Measurements from ENCODE around the gene HIVEP3.
A peak's percentile ranks its signal among the peaks of the same experiment; 100 is the strongest.

Gene HIVEP3

GRCh38 chr1:41809692-41810091 lies 109.0 kb downstream of the HIVEP3 start:
- DNase-seq: no peak

- DNase-seq: no peak
Measured at GRCh38 chr1:41807390-41807789, 111.3 kb downstream of the HIVEP3 start.

- DNase-seq: peak; percentile 71
Measured at GRCh38 chr1:41806472-41807155, 112.1 kb downstream of the HIVEP3 start.

GRCh38 chr1:41805771-41806471 lies 112.8 kb downstream of the HIVEP3 start:
- DNase-seq: peak; percentile 53

- DNase-seq: peak; percentile 18
Measured at GRCh38 chr1:41804176-41804575, 114.5 kb downstream of the HIVEP3 start.

GRCh38 chr1:41803656-41804055 lies 115.1 kb downstream of the HIVEP3 start:
- DNase-seq: no peak

GRCh38 chr1:41802532-41803501 lies 115.9 kb downstream of the HIVEP3 start:
- no peak for DNase-seq

GRCh38 chr1:41800311-41800829 lies 118.4 kb downstream of the HIVEP3 start:
- no peak for DNase-seq

GRCh38 chr1:41799723-41800122 lies 119.0 kb downstream of the HIVEP3 start:
- no peak for DNase-seq

- no peak for DNase-seq
Measured at GRCh38 chr1:41799205-41799604, 119.5 kb downstream of the HIVEP3 start.

- no peak for DNase-seq
Measured at GRCh38 chr1:41795205-41795762, 123.4 kb downstream of the HIVEP3 start.

GRCh38 chr1:41794031-41794430 lies 124.7 kb downstream of the HIVEP3 start:
- no peak for DNase-seq

GRCh38 chr1:41792485-41792770 lies 126.3 kb downstream of the HIVEP3 start:
- DNase-seq: no peak

GRCh38 chr1:41791667-41792484 lies 126.8 kb downstream of the HIVEP3 start:
- DNase-seq: peak; percentile 33

- DNase-seq: no peak
Measured at GRCh38 chr1:41790351-41790750, 128.4 kb downstream of the HIVEP3 start.

GRCh38 chr1:41789661-41790330 lies 128.9 kb downstream of the HIVEP3 start:
- no peak for DNase-seq

GRCh38 chr1:41788427-41788826 lies 130.3 kb downstream of the HIVEP3 start:
- DNase-seq: no peak

GRCh38 chr1:41784531-41785274 lies 134.0 kb downstream of the HIVEP3 start:
- DNase-seq: no peak

- DNase-seq: peak; percentile 45
Measured at GRCh38 chr1:41783189-41783639, 135.5 kb downstream of the HIVEP3 start.

- DNase-seq: no peak
Measured at GRCh38 chr1:41780916-41781315, 137.8 kb downstream of the HIVEP3 start.

- no peak for DNase-seq
Measured at GRCh38 chr1:41780322-41780721, 138.4 kb downstream of the HIVEP3 start.

All from stimulated activated naive CD4-positive, alpha-beta T cell treated with Interleukin-2 at 50 U/mL for 16 hours (primary cell).